Measurements from ENCODE around the gene ZNF772. TPM values are rescaled to one million over a fixed set of nuclear protein-coding genes. Genes with fewer than 3 reads are reported as not detected.
"Not testable (repeated sequence)": the region's sequence is repeated elsewhere in the genome, so short reads cannot be mapped to it uniquely, and the experiment has no call there.

The ZNF772 gene
- total RNA-seq (2022): 11.4 and 15.6 TPM in 2 replicates
- percentile 78 among the genes with signal in this experiment for Bru-seq, nascent RNA
- BruChase-seq, experiment 1, labeled RNA remaining after a 6-hour chase: percentile 78 among the genes with signal in this experiment
- percentile 87 among the genes with signal in this experiment for BruChase-seq, experiment 2, labeled RNA remaining after a 2-hour chase
- long read RNA-seq, partial matches to known transcripts: 0 of 4 reads
- long read RNA-seq, other reads (novel, unspliced or antisense): 1 of 4 reads

DNA sequence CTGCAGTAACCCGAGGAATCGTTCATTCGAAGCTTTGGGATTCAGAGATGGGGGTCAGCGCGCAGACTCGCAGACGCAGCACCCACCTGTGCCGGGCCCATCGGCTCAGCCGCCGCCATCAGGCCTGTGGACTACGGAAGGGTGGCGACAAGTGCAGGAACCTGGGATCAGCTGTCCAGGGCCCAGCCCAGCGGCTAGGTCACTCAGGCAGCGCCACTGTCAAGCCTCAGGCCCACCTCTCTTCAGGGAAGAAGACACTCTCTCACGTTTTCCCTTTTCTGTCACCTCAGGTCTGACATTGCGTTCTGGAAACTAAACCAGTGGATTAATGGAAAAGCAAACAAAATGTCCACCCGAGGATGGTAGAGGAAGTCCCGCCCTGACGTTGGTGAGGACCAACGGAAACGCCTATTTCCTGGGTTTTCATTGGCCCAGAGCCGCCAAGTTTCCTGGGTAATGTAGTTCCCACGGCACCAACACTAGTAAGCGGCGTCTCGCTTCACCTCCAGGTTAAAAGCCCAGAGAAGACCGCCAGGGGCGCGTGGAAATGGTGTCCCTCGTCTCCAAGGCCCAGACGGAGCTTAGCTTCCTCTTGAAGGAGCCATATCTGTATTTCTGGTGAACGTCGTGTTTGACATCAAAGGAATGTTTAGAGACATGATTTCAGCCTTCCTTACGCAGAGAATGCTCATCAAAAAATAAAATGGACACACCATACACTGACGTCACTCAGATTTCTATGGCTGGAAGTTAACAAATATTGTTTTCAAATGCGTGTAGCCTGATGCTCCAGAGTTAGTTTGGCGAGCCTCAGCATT is at the start of gene ZNF772:
Gene ZNF772 (minus strand): TSS at position 376 of the 818 bp plus-strand sequence. CDS start 257 bp downstream, at position 119.
- H3K27ac Mint-ChIP-seq (ENCODE audit: unreplicated experiment): peak within 1 kb of the TSS; percentile 97
- no TSS peak for BruUV-seq (replicated peaks)
- H3K27me3 Mint-ChIP-seq (ENCODE audit: unreplicated experiment): no peaks in the 10 kb centered on the region
- peaks cover 31% of the 10 kb centered on the region for H3K9me3 Mint-ChIP-seq (ENCODE audit: low read depth, unreplicated experiment)
- H3K4me3 Mint-ChIP-seq (ENCODE audit: low read depth, unreplicated experiment): peak within 1 kb of the TSS; percentile 86
- peaks cover 37% of the 10 kb centered on the region for H3K36me3 Mint-ChIP-seq (ENCODE audit: insufficient read depth, unreplicated experiment)
- TF ChIP-seq, protein P1, sequence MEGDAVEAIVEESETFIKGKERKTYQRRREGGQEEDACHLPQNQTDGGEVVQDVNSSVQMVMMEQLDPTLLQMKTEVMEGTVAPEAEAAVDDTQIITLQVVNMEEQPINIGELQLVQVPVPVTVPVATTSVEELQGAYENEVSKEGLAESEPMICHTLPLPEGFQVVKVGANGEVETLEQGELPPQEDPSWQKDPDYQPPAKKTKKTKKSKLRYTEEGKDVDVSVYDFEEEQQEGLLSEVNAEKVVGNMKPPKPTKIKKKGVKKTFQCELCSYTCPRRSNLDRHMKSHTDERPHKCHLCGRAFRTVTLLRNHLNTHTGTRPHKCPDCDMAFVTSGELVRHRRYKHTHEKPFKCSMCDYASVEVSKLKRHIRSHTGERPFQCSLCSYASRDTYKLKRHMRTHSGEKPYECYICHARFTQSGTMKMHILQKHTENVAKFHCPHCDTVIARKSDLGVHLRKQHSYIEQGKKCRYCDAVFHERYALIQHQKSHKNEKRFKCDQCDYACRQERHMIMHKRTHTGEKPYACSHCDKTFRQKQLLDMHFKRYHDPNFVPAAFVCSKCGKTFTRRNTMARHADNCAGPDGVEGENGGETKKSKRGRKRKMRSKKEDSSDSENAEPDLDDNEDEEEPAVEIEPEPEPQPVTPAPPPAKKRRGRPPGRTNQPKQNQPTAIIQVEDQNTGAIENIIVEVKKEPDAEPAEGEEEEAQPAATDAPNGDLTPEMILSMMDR (IDR thresholded peaks at IDR 0.05; ENCODE audit: unreplicated experiment): peak; percentile 78
- intact Hi-C loops (cut with micrococcal nuclease; ENCODE audit: unreplicated experiment): no loop called here
- DNase-seq: peak; percentile 92
- peaks cover 7% of the 10 kb centered on the region for H3K4me1 Mint-ChIP-seq (ENCODE audit: low read depth, unreplicated experiment)
- CTCF ChIA-PET: interaction anchor here (1.0 to 1.4 kb wide), 2 partner anchors 91 to 292 kb away, joined by 3 read pairs; partner anchors contain the start of gene ZNF586

DNA sequence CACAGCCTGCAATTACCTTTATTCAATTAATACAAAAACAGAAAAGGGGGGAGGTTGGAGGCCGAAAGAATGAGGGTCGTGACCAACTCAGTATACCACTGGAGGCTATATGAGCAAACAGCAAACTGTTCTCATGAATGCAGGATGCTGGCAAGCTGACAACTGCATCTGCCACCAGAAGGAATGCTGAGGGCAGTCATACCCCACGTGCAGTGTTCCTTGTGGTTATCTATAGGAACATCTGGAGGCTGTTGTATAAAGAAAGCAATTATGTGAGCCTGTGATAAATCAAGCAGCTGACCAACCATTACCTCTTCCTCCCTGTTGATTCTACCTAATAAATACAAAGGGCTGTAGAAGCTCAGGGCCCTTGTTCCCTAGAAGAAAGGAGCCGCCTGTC is 40.7 kb upstream of the ZNF772 start:
- CTCF ChIA-PET; intact Hi-C loops (cut with micrococcal nuclease; ENCODE audit: unreplicated experiment); H3K4me3 Mint-ChIP-seq (ENCODE audit: low read depth, unreplicated experiment); BruUV-seq (replicated peaks); H3K4me1 Mint-ChIP-seq (ENCODE audit: low read depth, unreplicated experiment); H3K27me3 Mint-ChIP-seq (ENCODE audit: unreplicated experiment); DNase-seq; H3K27ac Mint-ChIP-seq (ENCODE audit: unreplicated experiment); H3K36me3 Mint-ChIP-seq (ENCODE audit: insufficient read depth, unreplicated experiment): not testable (repeated sequence)
- H3K9me3 Mint-ChIP-seq (ENCODE audit: low read depth, unreplicated experiment): peaks cover 17% of the 10 kb centered on the region

DNA sequence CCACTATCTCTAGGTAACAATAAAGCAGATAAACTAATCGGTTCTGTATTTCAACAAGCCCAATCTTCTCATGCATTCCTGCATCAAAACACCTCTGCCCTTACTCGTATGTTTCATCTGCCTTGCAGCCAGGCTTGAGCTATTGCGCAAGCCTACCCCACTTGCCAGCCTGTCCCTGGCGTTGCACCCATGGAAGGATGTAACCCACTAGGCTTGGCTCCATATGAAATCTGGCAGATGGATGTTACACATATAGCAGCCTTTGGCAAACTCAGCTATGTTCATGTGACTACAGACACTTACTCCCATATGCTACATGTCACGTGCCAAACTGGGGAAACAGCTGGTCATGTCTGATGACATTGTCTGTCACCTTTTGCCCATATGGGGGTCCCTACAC is 37.9 kb upstream of the ZNF772 start:
- Mint-ChIP-seq H3K9me3 (ENCODE audit: low read depth, unreplicated experiment) (peaks cover 16% of the 10 kb centered on the region), H3K27ac (ENCODE audit: unreplicated experiment) (no peak overlapping the region), H3K4me1 (ENCODE audit: low read depth, unreplicated experiment) (no peaks in the 10 kb centered on the region), H3K27me3 (ENCODE audit: unreplicated experiment) (no peaks in the 10 kb centered on the region), H3K4me3 (ENCODE audit: low read depth, unreplicated experiment) (no peak overlapping the region), H3K36me3 (ENCODE audit: insufficient read depth, unreplicated experiment) (no peaks in the 10 kb centered on the region)
- intact Hi-C loops (cut with micrococcal nuclease; ENCODE audit: unreplicated experiment): no loop called here
- no TSS peak for BruUV-seq (replicated peaks)
- no peak for DNase-seq
- CTCF ChIA-PET: no interaction called here
- TF ChIP-seq, protein P1 (IDR thresholded peaks at IDR 0.05; ENCODE audit: unreplicated experiment): no peak

DNA sequence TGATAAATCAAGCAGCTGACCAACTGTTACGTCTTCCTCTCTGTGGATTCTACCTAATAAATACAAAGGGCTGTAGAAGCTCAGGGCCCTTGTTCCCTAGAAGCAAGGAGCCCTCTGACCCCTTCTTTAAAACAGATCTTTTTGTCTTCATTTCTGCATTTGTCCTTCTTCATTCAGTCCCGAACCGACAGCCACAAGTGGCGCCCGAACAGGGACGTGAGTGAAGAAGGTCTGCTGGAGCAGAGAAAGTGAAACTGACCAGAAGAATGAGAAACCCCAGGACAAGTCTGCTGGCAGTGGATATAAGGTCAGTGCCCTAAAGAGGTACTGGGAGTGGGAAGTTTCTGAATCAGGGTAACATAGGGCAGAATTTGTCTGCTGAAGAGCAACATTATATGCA is 35.5 kb upstream of the ZNF772 start:
- H3K9me3 Mint-ChIP-seq (ENCODE audit: low read depth, unreplicated experiment): peaks cover 21% of the 10 kb centered on the region
- TF ChIP-seq, protein P1 (IDR thresholded peaks at IDR 0.05; ENCODE audit: unreplicated experiment): no peak
- H3K27me3 Mint-ChIP-seq (ENCODE audit: unreplicated experiment): no peaks in the 10 kb centered on the region
- H3K27ac Mint-ChIP-seq (ENCODE audit: unreplicated experiment): no peak overlapping the region
- CTCF ChIA-PET: no interaction called here
- peak; percentile 22 for DNase-seq
- H3K4me1 Mint-ChIP-seq (ENCODE audit: low read depth, unreplicated experiment): no peaks in the 10 kb centered on the region
- H3K4me3 Mint-ChIP-seq (ENCODE audit: low read depth, unreplicated experiment): no peak overlapping the region
- intact Hi-C loops (cut with micrococcal nuclease; ENCODE audit: unreplicated experiment): no loop called here
- peaks cover 10% of the 10 kb centered on the region for H3K36me3 Mint-ChIP-seq (ENCODE audit: insufficient read depth, unreplicated experiment)
- BruUV-seq (replicated peaks): no TSS peak
